GM20000 (cell line): ENCODE results near the gene ARSK.

ENCODE experiments used
- DNase-seq: peaks from one replicate; pipeline ENCODE4 v3.0.0; 2012; ENCODE audit warnings: low spot score
- TF ChIP-seq, protein P1 (sequence below): IDR thresholded peaks from 2 replicates; pipeline ENCODE4 v1.5.1; 2012; ENCODE audit warnings: mild to moderate bottlenecking, control low read depth; ENCODE audit errors: extremely low read depth, missing control alignments

Gene ARSK, protein sequence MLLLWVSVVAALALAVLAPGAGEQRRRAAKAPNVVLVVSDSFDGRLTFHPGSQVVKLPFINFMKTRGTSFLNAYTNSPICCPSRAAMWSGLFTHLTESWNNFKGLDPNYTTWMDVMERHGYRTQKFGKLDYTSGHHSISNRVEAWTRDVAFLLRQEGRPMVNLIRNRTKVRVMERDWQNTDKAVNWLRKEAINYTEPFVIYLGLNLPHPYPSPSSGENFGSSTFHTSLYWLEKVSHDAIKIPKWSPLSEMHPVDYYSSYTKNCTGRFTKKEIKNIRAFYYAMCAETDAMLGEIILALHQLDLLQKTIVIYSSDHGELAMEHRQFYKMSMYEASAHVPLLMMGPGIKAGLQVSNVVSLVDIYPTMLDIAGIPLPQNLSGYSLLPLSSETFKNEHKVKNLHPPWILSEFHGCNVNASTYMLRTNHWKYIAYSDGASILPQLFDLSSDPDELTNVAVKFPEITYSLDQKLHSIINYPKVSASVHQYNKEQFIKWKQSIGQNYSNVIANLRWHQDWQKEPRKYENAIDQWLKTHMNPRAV

DNA sequence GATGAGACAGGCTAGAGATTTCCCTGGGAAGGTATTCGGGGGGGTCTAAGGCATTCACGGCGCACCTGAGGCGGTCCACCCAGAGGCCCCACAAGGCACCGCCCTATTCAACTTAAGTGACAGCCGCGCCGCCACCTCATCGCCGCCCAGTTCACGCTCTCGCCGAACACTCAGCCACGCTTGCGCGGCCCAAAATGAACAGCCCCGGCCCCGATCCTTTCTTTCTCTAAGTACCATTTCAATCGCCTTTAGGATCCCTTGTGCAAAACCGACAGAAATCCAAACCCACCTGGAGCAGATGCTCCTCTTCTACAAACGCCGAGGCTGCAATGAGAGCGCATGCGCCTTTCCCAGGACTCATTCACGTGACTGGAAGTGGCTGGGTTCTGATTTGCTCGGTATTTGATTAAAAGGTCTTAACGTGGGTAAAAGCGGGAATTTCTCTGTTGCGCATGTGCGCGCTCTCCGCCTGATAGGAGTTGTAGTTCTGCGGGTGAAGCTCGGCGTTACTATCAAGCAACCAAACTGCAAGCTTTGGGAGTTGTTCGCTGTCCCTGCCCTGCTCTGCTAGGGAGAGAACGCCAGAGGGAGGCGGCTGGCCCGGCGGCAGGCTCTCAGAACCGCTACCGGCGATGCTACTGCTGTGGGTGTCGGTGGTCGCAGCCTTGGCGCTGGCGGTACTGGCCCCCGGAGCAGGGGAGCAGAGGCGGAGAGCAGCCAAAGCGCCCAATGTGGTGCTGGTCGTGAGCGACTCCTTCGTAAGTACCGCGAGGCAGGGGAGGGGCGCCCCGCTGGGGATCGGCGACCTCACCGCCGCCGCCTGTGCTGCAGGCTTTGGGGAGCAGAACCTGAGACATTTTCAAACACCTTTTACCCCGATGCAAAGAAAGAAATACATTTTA lies at the start of gene ARSK, which contains the start of gene SKIC3:
Gene ARSK (plus strand): TSS at position 455 of the 902 bp plus-strand sequence. CDS start 178 bp downstream, at position 633.
Gene SKIC3 (minus strand): TSS at position 331 of the 902 bp plus-strand sequence. CDS start 7,827 bp downstream, outside the sequence.
- TF ChIP-seq, protein P1, sequence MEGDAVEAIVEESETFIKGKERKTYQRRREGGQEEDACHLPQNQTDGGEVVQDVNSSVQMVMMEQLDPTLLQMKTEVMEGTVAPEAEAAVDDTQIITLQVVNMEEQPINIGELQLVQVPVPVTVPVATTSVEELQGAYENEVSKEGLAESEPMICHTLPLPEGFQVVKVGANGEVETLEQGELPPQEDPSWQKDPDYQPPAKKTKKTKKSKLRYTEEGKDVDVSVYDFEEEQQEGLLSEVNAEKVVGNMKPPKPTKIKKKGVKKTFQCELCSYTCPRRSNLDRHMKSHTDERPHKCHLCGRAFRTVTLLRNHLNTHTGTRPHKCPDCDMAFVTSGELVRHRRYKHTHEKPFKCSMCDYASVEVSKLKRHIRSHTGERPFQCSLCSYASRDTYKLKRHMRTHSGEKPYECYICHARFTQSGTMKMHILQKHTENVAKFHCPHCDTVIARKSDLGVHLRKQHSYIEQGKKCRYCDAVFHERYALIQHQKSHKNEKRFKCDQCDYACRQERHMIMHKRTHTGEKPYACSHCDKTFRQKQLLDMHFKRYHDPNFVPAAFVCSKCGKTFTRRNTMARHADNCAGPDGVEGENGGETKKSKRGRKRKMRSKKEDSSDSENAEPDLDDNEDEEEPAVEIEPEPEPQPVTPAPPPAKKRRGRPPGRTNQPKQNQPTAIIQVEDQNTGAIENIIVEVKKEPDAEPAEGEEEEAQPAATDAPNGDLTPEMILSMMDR: no peak
- DNase-seq: peak; percentile 87

DNA sequence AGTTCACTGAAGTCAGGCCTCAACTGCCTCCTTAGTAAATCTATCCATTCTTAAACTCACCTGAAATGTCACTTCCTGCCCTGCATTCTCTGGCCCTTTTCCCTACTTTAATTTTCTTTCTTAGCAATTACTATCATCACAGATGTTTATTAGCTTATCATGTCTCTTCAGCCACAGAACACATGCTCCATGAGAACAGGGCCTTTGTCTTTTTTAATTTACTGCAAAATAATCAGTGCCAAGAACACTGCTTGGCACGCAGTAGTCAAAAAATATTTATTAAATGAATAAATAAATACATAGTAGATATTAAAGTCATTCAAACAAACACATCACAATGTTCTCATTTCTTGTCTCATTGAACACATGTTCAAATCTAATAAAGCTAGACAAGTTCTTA lies 46.4 kb upstream of the ARSK start:
- TF ChIP-seq, protein P1: no peak
- no peak for DNase-seq

DNA sequence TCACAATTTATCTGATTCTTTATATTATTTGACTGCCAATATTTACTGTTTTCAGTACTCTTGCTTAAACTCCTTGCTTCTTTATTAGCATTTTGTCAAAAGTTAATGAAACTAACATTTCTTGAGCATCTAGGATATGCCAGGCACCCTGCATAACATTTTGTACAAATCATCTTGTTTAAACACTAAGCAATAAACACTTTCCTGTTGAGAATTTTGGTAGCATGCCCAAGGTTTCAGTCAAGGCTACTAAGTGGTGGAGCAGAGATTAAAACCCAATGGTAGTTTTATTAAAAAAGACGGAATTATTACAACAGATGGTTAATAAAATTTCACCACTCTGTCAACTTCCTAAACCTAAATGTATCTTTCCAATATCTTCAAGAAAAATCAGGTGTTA lies 43.3 kb upstream of the ARSK start:
- no peak for DNase-seq
- TF ChIP-seq, protein P1: no peak

DNA sequence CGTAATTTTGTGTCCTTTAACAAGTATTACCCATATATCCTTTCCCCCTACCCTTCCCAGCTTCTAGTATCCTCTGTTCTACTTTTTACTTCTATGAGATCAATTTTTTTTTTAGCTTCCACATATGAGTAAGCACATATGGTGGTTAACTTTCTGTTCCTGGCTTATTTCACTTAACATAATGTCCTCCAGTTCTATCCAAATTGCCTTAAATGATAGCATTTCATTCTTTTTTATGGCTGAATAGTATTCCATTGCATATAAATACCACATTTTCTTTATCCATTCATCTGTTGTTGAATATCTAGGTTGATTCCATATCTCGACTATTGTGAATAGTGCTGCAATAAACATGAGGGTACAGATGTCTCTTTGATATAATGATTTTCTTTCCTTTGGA lies 36.5 kb upstream of the ARSK start:
- TF ChIP-seq, protein P1: no peak
- DNase-seq: no peak

DNA sequence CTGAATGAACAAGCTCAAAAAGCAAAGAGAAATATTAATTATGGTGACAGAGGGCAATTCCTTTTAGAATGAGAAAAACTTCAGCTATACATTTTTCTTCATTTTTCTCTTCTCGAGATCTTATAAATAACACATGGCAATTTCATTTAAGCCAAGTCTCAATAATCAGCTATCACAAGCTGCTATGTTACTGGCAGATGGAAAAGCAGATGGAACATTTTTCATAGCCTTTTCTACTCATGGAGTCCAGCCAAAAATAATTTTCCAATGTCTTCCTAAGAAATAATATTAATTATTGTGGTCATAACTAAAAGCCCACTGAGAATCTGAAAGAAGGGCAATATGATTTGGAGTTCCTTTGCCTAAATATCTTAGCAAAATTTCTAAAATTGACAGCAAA lies 35.8 kb upstream of the ARSK start:
- TF ChIP-seq, protein P1: no peak
- DNase-seq: no peak

DNA sequence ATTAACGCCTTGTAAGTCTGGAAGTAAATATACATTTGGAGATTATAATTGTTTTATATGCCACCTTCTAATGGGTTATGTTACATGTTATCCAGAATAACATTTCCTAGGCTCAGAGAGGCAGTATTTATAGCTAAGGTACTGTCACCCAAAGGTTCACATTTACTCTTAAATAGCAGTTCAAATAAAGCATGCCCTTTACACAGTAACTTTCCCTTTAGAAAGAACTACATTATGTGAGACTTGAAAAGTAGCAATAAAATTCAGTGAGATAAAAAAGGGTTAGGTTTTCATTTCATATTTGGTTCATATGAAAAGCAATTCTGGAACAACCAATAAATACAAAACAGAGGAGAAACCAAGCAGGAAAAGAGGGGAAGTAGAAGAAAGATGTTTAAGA lies 35.2 kb upstream of the ARSK start:
- no peak for DNase-seq
- TF ChIP-seq, protein P1: no peak

DNA sequence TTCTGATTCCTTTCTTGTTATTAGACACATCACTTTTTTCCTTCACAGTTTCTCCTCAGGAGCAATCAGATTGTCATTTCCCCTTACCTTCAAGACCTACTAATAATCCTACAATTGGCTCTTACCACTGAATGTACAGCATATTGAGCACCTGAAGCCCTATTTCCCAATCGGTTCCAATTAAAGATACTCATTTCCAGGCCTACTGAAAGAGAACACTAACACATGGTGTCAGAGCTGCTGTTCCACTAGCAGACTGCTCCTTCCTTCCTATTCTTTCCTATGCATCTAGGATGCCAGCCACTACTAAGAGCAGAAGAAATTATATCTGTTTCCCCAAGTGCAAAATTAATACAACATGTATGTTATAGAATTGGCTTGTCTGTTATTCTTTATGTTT lies 34.7 kb upstream of the ARSK start:
- no peak for DNase-seq
- TF ChIP-seq, protein P1: no peak
